ENCODE measurements around the gene KRTAP4-4.
A peak's percentile ranks its signal among the peaks of the same experiment; 100 is the strongest.
"Not testable (repeated sequence)": the region's sequence is repeated elsewhere in the genome, so short reads cannot be mapped to it uniquely, and the experiment has no call there.

Gene KRTAP4-4

DNA sequence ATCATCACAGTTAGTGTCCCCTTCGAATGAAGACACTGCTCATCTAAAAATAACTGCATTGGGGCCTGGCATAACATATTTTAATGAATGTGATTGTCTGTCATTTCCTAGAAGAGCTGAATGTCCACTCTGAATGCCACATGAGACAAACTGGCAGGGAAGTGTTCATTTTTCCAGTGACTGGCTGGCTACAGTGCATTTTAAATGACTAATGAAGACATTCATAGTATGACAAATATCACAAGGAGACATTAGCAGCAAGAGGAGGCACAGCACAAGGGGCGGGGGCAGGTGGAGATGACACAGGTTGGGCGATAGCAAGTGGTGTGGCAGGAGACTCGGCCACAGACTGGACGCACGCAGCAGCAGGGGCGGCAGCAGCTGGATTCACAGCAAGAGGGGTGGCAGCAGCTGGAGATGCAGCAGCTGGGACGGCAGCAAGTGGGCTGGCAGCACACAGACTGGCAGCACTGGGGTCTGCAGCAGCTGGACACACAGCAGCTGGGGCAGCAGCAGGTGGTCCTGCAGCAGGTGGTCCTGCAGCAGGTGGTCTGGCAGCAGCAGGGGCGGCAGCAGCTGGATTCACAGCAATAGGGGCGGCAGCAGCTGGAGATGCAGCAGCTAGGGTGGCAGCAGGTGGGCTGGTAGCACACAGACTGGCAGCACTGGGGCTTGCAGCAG is 11.4 kb downstream of the KRTAP4-4 start:
- not testable (repeated sequence) for DNase-seq (ENCODE audit: low read depth in 2 of 2)

DNA sequence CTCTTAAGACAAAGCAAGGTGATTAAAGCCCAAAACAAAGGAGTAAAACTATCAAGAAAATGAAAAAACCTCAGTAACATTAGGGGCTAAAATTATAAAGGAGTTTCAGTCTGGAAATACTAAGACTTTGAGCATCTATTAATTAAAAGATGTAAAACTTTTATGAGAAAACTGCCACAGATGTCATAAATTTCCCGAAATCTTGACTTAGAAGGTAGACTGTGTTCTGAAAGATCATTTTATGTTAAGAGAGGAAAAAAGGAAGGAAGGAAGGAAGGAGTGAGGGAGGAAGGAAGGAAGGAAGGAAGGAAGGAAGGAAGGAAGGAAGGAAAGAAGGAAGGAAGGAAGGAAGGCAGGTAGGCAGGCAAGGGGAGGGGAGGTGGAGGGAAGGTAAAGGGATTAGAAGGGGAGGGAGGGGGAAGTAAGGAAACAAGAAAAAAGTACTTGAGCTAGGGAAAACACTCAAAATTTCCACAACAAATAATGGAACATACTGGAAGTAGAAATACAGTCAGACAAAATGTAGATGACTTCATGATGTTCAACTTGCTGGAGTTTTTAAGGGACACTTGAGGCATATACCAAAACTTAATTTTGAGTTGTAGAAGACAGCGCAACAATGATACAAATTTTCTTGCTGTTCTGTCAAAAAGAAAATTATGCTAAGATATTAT is 12.9 kb downstream of the KRTAP4-4 start:
- no peak for DNase-seq (ENCODE audit: low read depth in 2 of 2)

DNA sequence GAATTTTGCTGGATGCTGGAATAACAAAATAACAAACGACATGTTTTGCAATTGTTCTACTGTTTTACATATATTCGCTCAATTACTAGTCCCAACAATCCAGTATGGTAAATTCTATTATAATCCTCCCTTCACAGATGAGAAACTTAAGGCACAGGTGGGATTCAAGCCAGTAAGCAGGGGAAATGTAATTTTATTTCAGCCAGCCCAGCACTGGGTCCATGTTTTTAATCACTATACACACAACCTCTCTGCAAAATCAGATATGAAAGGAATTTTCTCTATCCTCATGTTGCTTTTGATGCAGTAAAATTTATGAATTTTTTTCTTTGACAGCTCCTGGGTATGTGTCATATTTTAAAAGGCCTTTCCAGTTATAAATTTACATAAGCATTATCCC is 15.3 kb downstream of the KRTAP4-4 start:
- no peak for DNase-seq (ENCODE audit: low read depth in 2 of 2)

GRCh38 chr17:41144846-41145245 is 15.7 kb downstream of the KRTAP4-4 start:
- no peak for DNase-seq (ENCODE audit: low read depth in 2 of 2)

GRCh38 chr17:41141361-41141760 is 19.2 kb downstream of the KRTAP4-4 start:
- no peak for DNase-seq (ENCODE audit: low read depth in 2 of 2)

- DNase-seq (ENCODE audit: low read depth in 2 of 2), result peak; percentile 90 to 91
Observed at GRCh38 chr17:41140360-41141131, 20.0 kb downstream of the KRTAP4-4 start, which contains the start of gene KRTAP4-6. Gene KRTAP4-6 (minus strand): TSS chr17:41140544. CDS start chr17:41140487, 57 bp downstream.

GRCh38 chr17:41139865-41140264 is 20.7 kb downstream of the KRTAP4-4 start:
- not testable (repeated sequence) for DNase-seq (ENCODE audit: low read depth in 2 of 2)

DNA sequence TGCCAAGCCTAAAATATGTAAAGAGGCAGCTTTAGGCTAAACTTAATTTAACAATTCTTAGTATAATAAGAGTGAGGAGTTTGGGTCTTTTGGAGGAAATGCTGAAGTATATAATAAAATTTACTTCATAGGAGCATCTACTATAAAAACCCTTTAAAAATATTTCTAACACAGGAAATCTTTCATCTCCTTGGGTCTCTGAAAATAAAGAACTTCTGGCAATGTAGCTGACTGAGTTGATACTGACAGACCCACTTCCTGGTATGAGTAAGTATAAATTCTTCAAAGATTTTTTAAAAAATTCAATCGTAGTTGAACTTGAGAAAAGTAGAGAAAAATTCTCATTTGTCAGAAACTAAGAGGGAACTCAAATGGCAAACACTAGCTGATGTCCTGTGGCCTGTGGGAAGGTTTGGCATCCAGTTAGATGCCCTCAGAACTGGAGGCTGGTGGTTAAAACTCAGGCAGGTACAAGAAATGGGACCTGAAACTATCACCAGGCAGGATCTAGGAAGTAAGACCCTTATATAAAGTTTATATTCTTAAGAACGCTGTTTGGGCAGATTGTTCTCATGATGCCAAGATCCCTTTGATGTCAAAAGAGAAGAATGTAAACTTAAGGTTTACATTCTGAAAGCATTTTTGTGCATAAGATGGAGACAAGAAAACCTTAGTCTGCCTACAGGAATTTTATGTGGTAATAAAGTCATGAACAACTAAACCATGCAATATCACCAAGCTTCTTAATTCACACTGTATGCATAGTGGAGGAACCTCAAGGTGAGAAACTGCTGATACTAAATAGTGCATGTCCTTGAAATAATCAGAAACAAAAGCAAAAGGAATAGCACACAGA is 26.4 kb downstream of the KRTAP4-4 start:
- DNase-seq (ENCODE audit: low read depth in 2 of 2), result no peak

GRCh38 chr17:41131979-41132378 is 28.6 kb downstream of the KRTAP4-4 start:
- DNase-seq (ENCODE audit: low read depth in 2 of 2), result no peak

DNA sequence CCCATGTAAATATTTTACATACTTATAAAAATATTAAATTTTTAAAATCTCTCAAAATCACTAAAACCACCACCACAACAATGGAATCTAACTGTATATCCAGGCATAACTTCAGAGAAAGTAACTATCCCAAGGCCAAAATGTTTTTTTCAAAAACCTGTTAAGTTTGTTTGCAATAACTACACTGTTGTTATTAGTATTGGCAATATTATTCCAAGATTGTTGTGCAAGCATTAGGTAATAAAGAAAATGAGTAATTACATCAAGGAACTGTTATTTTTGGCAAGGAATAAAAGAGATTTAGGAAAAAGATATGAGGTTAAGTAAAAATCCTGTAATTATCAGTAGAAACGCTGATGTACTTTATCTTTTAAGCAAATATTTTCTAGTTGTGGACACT is 33.2 kb downstream of the KRTAP4-4 start:
- no peak for DNase-seq (ENCODE audit: low read depth in 2 of 2)

DNA sequence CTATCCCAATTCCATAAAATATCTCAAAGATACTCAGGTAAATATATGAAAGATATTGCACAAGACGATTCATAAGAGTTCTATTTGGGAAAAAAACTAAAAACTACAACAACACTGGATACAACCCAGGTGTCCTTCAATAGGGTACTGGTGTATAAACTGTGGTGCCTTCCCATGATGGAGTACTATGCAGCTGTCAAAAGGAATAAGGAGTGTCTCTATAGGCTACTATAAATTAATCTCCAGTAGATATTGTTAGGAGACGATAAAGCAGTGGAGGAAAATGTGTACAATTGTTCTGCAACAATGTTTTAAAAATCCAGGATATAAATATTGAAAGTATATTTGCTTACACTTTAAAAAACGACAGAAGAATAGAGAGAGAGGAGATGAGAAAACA is 34.1 kb downstream of the KRTAP4-4 start:
- DNase-seq (ENCODE audit: low read depth in 2 of 2), result no peak

DNA sequence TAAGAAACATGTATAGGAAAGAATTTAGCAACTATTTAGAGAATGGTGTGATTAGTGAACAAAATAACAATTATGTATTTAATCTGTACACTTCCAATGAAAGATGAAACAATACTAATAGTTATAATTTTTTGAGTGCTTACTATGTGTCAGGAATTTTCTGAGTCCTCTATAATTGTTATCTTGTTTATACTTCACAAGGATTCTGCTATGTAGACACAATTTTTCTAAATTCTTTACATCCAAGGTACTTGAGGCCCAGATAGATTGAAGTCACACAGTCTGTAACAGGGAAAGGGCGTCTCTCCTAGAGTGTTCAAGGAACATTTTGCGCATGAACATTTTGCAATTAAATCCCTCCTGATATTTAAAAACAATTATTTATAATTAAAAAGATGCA is 35.5 kb downstream of the KRTAP4-4 start:
- no peak for DNase-seq (ENCODE audit: low read depth in 2 of 2)

GRCh38 chr17:41123991-41124371 is 36.6 kb downstream of the KRTAP4-4 start, which contains the start of gene KRTAP4-12:
Gene KRTAP4-12 (minus strand): TSS chr17:41124182. CDS start chr17:41124122, 60 bp downstream.
- DNase-seq (ENCODE audit: low read depth in 2 of 2), result not testable (repeated sequence)

- DNase-seq (ENCODE audit: low read depth in 2 of 2), result not testable (repeated sequence)
Observed at GRCh38 chr17:41123292-41123990, 37.1 kb downstream of the KRTAP4-4 start.

- no peak for DNase-seq (ENCODE audit: low read depth in 2 of 2)
Observed at GRCh38 chr17:41121742-41122141, 38.8 kb downstream of the KRTAP4-4 start.

DNA sequence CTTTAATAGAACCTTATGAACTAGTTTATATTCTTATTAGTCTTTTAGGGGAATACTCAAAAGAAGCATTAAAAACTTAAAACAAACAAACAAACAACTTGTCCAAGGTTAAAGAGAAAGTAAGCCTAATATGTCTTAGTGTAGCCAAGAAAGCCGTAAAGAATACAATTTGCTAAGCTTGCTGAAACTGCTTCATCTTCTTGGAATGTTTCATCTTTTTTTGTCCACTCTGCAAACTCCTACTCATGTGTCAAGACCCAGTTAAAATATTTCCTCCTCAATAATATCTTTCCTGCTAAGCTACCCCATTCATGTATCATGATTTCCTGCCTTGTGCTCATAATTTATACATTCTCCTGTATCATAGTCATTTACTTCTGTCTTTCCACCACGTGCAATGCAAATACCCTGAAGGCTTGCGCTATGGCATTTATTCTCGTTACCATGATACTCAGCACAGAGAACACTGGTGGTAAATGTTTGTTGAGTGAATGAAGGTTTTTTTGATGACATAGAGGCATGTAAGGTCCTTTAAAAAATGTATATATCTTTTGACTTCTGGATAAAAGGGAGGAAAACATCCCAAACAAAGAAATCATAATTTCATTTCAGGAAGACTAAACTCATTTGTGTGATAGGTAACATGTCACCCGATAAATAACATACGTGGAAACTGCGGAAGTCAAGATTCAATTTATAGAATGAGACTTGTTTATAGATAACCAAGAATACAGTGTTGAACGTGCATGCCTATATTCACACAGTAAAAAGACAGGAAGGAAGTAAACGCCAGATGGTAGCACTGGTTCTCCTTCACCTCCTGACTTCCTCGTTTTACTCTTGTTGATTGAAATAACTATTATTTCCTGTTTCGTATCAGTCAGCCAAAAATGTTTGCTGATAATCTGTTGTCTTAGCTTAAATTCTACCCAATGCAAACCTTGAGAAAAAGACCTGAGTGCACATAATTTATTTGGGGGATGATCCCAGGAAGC is 40.6 kb downstream of the KRTAP4-4 start:
- DNase-seq (ENCODE audit: low read depth in 2 of 2), result not testable (repeated sequence)

DNA sequence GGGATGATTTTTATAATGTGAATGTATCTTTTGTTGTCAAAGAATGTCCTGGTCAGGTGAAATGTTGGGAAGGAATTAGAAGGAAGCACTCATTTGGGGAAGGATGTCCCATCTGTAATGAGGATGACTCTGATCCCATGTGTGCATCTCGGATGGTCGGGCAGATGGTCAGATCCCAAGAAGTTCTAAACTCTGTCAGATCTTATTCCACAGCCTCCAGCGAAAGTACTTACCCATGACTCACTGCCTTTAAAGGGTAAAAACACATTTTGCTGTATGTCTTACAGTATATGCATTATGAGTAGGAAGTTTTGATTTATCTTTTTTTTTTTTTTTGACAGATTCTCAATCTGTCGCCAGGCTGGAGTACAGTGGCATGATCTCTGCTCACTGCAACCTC is 41.8 kb downstream of the KRTAP4-4 start:
- no peak for DNase-seq (ENCODE audit: low read depth in 2 of 2)

- not testable (repeated sequence) for DNase-seq (ENCODE audit: low read depth in 2 of 2)
Observed at GRCh38 chr17:41117846-41118386, 42.6 kb downstream of the KRTAP4-4 start, which contains the start of gene KRTAP4-11. Gene KRTAP4-11 (minus strand): TSS chr17:41118373. CDS start chr17:41118315, 58 bp downstream.

GRCh38 chr17:41116297-41116696 is 44.3 kb downstream of the KRTAP4-4 start:
- no peak for DNase-seq (ENCODE audit: low read depth in 2 of 2)

Data from fibroblast of skin of left biceps (primary cell).